Nephron progenitor cell (in vitro differentiated cells): ENCODE results near the gene RAD51.

Experiments
- DNase-seq: peaks from one replicate; pipeline ENCODE4 v3.0.0; 2021
- H3K27ac Mint-ChIP-seq: 2 replicates; pipeline ENCODE4 v1.8.0; 2021; ENCODE audit warnings: mild to moderate bottlenecking, moderate library complexity, mixed read lengths
- H3K27me3 Mint-ChIP-seq: 2 replicates; pipeline ENCODE4 v1.8.0; 2021; ENCODE audit warnings: mild to moderate bottlenecking, low read depth, mixed read lengths; ENCODE audit not compliant: poor library complexity
- H3K36me3 Mint-ChIP-seq: 2 replicates; pipeline ENCODE4 v1.8.0; 2021; ENCODE audit warnings: low read depth, mixed read lengths
- H3K4me1 Mint-ChIP-seq: 2 replicates; pipeline ENCODE4 v1.8.0; 2021; ENCODE audit warnings: mixed read lengths
- H3K4me3 Mint-ChIP-seq: 2 replicates; pipeline ENCODE4 v1.8.0; 2021; ENCODE audit warnings: mild to moderate bottlenecking, moderate library complexity, mixed read lengths
- H3K9me3 Mint-ChIP-seq: 2 replicates; pipeline ENCODE4 v1.8.0; 2021; ENCODE audit warnings: mild to moderate bottlenecking, moderate library complexity, mixed read lengths
- CTCF ChIP-seq: fragments of 200-600 bp; sonication (generic); IDR thresholded peaks from 2 replicates; pipeline ENCODE4 v1.5.0; 2021; ENCODE audit warnings: antibody characterized with exemption

RAD51 gene

GRCh38 chr15:40771242-40771641, 76.3 kb downstream of the RAD51 start:
- Mint-ChIP-seq H3K9me3 (no peaks in the 10 kb centered on the region), H3K4me3 (no peak overlapping the region), H3K4me1 (peaks cover 20% of the 10 kb centered on the region), H3K27me3 (no peaks in the 10 kb centered on the region), H3K27ac (peak overlapping the region; percentile 75), H3K36me3 (peaks cover 8% of the 10 kb centered on the region)
- no peak for TF ChIP-seq CTCF
- no peak for DNase-seq

GRCh38 chr15:40772014-40772413, 77.0 kb downstream of the RAD51 start:
- Mint-ChIP-seq H3K4me1 (peaks cover 15% of the 10 kb centered on the region), H3K27me3 (no peaks in the 10 kb centered on the region), H3K27ac (no peak overlapping the region), H3K36me3 (peaks cover 15% of the 10 kb centered on the region), H3K4me3 (no peak overlapping the region), H3K9me3 (no peaks in the 10 kb centered on the region)
- DNase-seq = no peak
- no peak for TF ChIP-seq CTCF

DNA sequence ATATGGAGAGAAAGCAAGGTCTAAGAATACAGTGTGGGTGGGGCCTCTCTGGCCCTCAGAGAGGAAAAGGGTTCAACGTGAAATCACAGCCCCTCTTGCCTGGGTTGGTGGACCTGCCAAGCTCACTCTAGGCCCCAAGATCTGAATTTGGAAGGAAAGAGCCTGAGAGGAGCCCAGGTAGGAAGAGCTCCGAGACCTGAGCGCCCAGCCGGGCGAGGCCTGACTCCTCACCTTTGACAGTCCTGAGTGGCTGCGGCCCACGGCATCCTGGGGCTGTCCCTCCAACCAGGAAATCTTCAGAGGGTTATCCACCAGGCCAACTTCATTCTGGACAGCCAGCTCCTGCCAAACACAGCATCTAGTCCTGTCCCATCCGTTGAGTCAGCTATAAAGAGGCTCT, 78.5 kb downstream of the RAD51 start:
- peaks cover 15% of the 10 kb centered on the region for H3K4me1 Mint-ChIP-seq
- H3K9me3 Mint-ChIP-seq = no peaks in the 10 kb centered on the region
- TF ChIP-seq CTCF = no peak
- no peak for DNase-seq
- no peaks in the 10 kb centered on the region for H3K27me3 Mint-ChIP-seq
- no peak overlapping the region for H3K27ac Mint-ChIP-seq
- no peak overlapping the region for H3K4me3 Mint-ChIP-seq
- peaks cover 16% of the 10 kb centered on the region for H3K36me3 Mint-ChIP-seq

DNA sequence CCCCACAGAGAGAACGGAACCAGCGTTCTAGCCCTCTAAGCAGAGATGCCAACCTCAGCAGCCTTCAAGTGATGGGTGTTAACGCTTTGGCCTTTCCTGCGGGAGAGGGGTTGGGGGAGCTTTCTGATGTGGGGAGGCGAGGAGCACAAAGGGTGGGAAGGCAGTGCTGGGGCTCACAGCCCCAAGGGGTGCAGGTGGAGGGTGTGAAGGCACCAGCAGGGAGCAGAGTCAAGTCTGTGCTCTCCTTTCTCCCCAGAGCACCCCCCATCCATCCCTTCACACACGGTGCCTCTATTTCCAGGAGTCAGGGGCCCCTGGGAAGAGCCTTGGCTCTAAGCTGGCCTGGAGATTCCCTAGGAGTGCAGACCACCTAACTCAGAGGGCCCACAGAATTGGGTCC, 78.9 kb downstream of the RAD51 start:
- Mint-ChIP-seq H3K9me3 (no peaks in the 10 kb centered on the region), H3K4me1 (peaks cover 12% of the 10 kb centered on the region), H3K27me3 (no peaks in the 10 kb centered on the region), H3K36me3 (peaks cover 16% of the 10 kb centered on the region), H3K27ac (no peak overlapping the region), H3K4me3 (no peak overlapping the region)
- no peak for DNase-seq
- TF ChIP-seq CTCF = no peak

GRCh38 chr15:40775007-40775406, 80.0 kb downstream of the RAD51 start:
- Mint-ChIP-seq H3K27me3 (no peaks in the 10 kb centered on the region), H3K4me3 (no peak overlapping the region), H3K36me3 (peaks cover 23% of the 10 kb centered on the region), H3K4me1 (peaks cover 3% of the 10 kb centered on the region), H3K9me3 (no peaks in the 10 kb centered on the region), H3K27ac (peak overlapping the region; percentile 81)
- no peak for DNase-seq
- TF ChIP-seq CTCF = no peak

DNA sequence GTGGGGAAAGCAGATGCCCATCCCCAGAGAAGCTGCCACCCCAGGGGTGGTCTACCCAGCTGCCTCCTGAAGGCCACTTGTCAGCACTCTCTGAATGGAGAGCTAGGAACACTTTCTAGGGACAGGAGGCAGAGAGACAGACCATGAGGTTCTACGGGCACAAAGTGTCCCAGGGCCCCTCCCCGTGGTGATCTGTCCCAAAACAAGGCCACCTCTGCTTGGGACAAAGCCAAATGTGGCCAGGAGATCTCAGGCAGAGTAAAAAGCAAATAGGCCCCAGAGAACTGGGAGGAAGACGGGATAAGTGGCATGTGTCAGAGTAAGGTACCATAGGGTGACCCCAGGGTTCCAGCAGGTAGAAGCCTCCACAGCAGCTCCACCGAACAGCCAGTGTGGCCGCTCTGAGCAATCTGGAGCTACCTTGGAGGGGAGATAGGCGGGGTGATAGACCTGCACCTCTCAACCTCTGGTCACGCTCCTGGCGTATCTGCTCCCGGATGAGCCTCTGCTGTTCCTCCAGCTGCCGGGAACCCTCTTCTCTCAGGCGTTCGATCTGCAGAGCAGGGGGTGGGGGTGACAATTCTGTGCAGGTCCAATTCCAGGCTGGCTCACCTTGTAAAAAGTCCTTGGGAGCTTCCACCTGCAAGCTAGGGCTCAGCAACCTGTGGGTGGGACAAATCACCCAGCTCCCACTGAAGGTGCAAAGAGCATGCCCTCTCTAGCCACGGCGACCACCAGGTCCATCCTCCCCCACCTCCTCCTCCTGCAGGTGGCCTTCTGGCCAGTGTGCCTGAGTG, 81.0 kb downstream of the RAD51 start:
- no peak for DNase-seq
- peaks cover 23% of the 10 kb centered on the region for H3K36me3 Mint-ChIP-seq
- no peak for TF ChIP-seq CTCF
- no peak overlapping the region for H3K27ac Mint-ChIP-seq
- H3K27me3 Mint-ChIP-seq = no peaks in the 10 kb centered on the region
- H3K9me3 Mint-ChIP-seq = no peaks in the 10 kb centered on the region
- H3K4me1 Mint-ChIP-seq = no peaks in the 10 kb centered on the region
- no peak overlapping the region for H3K4me3 Mint-ChIP-seq
